ENCODE data around the gene RIC3.
"Not testable (repeated sequence)": the region's sequence is repeated elsewhere in the genome, so short reads cannot be mapped to it uniquely, and the experiment has no call there.

DNA sequence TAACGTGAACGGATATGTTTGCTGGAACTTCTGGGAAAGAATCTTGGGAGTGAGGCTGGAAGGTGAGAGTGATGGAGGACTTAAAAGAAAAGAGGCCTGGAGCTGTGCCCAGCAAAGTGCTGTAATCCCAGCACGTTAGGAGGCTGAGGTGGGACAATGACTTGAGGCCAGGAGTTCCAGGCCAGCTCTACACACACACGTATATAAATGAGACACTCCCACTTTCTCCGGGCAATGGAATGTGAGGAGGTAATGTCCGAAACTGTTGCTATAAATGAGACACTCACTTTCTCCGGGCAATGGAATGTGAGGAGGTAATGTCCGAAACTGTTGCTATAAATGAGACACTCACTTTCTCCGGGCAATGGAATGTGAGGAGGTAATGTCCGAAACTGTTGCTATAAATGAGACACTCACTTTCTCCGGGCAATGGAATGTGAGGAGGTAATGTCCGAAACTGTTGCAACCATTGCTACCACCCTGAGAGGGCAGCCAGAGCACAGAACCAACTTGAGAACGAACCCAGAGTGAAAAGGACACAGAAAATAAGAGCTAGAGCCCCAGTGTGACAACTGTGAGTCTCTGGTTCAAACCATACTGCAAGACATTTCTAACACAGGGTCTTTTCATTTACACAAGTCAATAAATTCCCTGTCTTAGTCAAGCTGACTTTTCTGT lies 7.1 kb downstream of the RIC3 start:
- TF ChIP-seq, protein P1, sequence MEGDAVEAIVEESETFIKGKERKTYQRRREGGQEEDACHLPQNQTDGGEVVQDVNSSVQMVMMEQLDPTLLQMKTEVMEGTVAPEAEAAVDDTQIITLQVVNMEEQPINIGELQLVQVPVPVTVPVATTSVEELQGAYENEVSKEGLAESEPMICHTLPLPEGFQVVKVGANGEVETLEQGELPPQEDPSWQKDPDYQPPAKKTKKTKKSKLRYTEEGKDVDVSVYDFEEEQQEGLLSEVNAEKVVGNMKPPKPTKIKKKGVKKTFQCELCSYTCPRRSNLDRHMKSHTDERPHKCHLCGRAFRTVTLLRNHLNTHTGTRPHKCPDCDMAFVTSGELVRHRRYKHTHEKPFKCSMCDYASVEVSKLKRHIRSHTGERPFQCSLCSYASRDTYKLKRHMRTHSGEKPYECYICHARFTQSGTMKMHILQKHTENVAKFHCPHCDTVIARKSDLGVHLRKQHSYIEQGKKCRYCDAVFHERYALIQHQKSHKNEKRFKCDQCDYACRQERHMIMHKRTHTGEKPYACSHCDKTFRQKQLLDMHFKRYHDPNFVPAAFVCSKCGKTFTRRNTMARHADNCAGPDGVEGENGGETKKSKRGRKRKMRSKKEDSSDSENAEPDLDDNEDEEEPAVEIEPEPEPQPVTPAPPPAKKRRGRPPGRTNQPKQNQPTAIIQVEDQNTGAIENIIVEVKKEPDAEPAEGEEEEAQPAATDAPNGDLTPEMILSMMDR (IDR thresholded peaks at IDR 0.05 in 4 of 5, conservative IDR thresholded peaks at IDR 0.05 in 1 of 5): not testable (repeated sequence)
- not testable (repeated sequence) for TF ChIP-seq POLR2A (IDR thresholded peaks at IDR 0.05)

All from gastrocnemius medialis (tissue), 4 donors.